OCI-LY1 (cell line): ENCODE results near the gene EXOC5.

Source experiments
- H2AFZ ChIP-seq: fragments of 200-600 bp; sonication (generic), shearing (Covaris generic); 2 replicates; pipeline ENCODE4 v1.6.0; 2014; ENCODE audit warnings: antibody characterized with exemption, mild to moderate bottlenecking, low read length
- H3F3A ChIP-seq: fragments of 200-600 bp; sonication (generic), shearing (Covaris generic); 2 replicates; pipeline ENCODE4 v1.6.0; 2014; ENCODE audit warnings: mild to moderate bottlenecking, antibody characterized with exemption, low read length, moderate library complexity; ENCODE audit not compliant: insufficient read depth
- H3K27ac ChIP-seq: fragments of 200-600 bp; sonication (generic); 2 replicates; pipeline ENCODE4 v1.5.1; 2014; ENCODE audit warnings: low read length, mixed run types, mild to moderate bottlenecking, low read depth; ENCODE audit not compliant: poor library complexity, severe bottlenecking
- H3K27me3 ChIP-seq: fragments of 200-600 bp; sonication (generic); 2 replicates; pipeline ENCODE4 v1.6.0; 2014; ENCODE audit warnings: antibody characterized with exemption, mild to moderate bottlenecking, low read length, moderate library complexity; ENCODE audit not compliant: insufficient read depth
- H3K36me3 ChIP-seq: fragments of 200-600 bp; sonication (generic); 2 replicates; pipeline ENCODE4 v1.6.1; 2014; ENCODE audit warnings: mild to moderate bottlenecking, antibody characterized with exemption, low read length, moderate library complexity, mixed read lengths; ENCODE audit not compliant: insufficient read depth
- H3K4me1 ChIP-seq: fragments of 200-600 bp; sonication (generic); 2 replicates; pipeline ENCODE4 v1.5.1; 2014; ENCODE audit warnings: mild to moderate bottlenecking, low read length, moderate library complexity; ENCODE audit not compliant: insufficient read depth, severe bottlenecking
- H3K4me2 ChIP-seq: fragments of 200-600 bp; sonication (generic), shearing (Covaris generic); 2 replicates; pipeline ENCODE4 v1.6.1; 2014; ENCODE audit warnings: low read length
- H3K4me3 ChIP-seq: fragments of 200-600 bp; sonication (generic); 2 replicates; pipeline ENCODE4 v1.5.1; 2014; ENCODE audit warnings: low read length, low read depth, mild to moderate bottlenecking, mixed read lengths; ENCODE audit not compliant: poor library complexity, severe bottlenecking
- H3K79me2 ChIP-seq: fragments of 200-600 bp; shearing (Covaris generic); 2 replicates; pipeline ENCODE4 v1.6.1; 2016; ENCODE audit warnings: mixed run types, low read length, mixed read lengths; ENCODE audit not compliant: insufficient read depth
- H3K9ac ChIP-seq: fragments of 200-600 bp; sonication (generic), shearing (Covaris generic); 2 replicates; pipeline ENCODE4 v1.6.1; 2014; ENCODE audit warnings: mild to moderate bottlenecking, low read length, mixed read lengths
- H3K9me2 ChIP-seq: fragments of 200-600 bp; sonication (generic), shearing (Covaris generic); 2 replicates; pipeline ENCODE4 v1.6.1; 2014; ENCODE audit warnings: low read depth, mild to moderate bottlenecking, low read length, mixed read lengths
- H3K9me3 ChIP-seq: fragments of 200-600 bp; shearing (Covaris generic); 2 replicates; pipeline ENCODE4 v1.6.1; 2014; ENCODE audit warnings: low read length, mixed read lengths
- H4K20me1 ChIP-seq: fragments of 200-600 bp; sonication (generic), shearing (Covaris generic); 2 replicates; pipeline ENCODE4 v1.6.0; 2016; ENCODE audit warnings: mild to moderate bottlenecking, low read length; ENCODE audit not compliant: insufficient read depth
- CTCF ChIP-seq: fragments of 200-600 bp; sonication (generic), shearing (Covaris generic); IDR thresholded peaks from 2 replicates; pipeline ENCODE4 v1.5.1; 2017; ENCODE audit warnings: mild to moderate bottlenecking, antibody characterized with exemption, low read length, moderate library complexity, mixed read lengths
- EZH2 ChIP-seq: fragments of 200-600 bp; sonication (generic), shearing (Covaris generic); IDR thresholded peaks from 2 replicates; pipeline ENCODE4 v1.8.0; 2017; ENCODE audit warnings: borderline replicate concordance, mixed run types, mild to moderate bottlenecking, antibody characterized with exemption, low read length, moderate library complexity, mixed read lengths

The EXOC5 gene

GRCh38 chr14:57171363-57171762 lies 97.3 kb downstream of the EXOC5 start:
- Histone ChIP-seq H3F3A (no peaks in the 10 kb centered on the region), H4K20me1 (no peaks in the 10 kb centered on the region), H3K4me3 (no peak overlapping the region), H3K9me3 (no peaks in the 10 kb centered on the region), H3K9ac (no peak overlapping the region), H3K36me3 (no peaks in the 10 kb centered on the region), H3K9me2 (no peaks in the 10 kb centered on the region), H3K27me3 (no peaks in the 10 kb centered on the region), H2AFZ (no peak overlapping the region), H3K27ac (no peak overlapping the region), H3K4me2 (no peak overlapping the region), H3K79me2 (no peaks in the 10 kb centered on the region), H3K4me1 (no peaks in the 10 kb centered on the region)
- TF ChIP-seq EZH2: no peak
- no peak for TF ChIP-seq CTCF

- TF ChIP-seq CTCF (no peak), EZH2 (no peak)
- Histone ChIP-seq H3F3A (no peaks in the 10 kb centered on the region), H2AFZ (no peak overlapping the region), H3K36me3 (no peaks in the 10 kb centered on the region), H3K4me2 (no peak overlapping the region), H3K79me2 (no peaks in the 10 kb centered on the region), H3K9me3 (no peaks in the 10 kb centered on the region), H3K9me2 (no peaks in the 10 kb centered on the region), H3K4me1 (no peaks in the 10 kb centered on the region), H3K4me3 (no peak overlapping the region), H3K27me3 (no peaks in the 10 kb centered on the region), H3K9ac (no peak overlapping the region), H4K20me1 (no peaks in the 10 kb centered on the region), H3K27ac (no peak overlapping the region)
These were observed 98.8 kb downstream of the EXOC5 start for GRCh38 chr14:57169901-57170300.

GRCh38 chr14:57168138-57168679 lies 100.5 kb downstream of the EXOC5 start:
- H3K27ac ChIP-seq: no peak overlapping the region
- no peak overlapping the region for H3K4me2 ChIP-seq
- no peaks in the 10 kb centered on the region for H3K9me3 ChIP-seq
- no peak overlapping the region for H3K9ac ChIP-seq
- H2AFZ ChIP-seq: no peak overlapping the region
- no peaks in the 10 kb centered on the region for H4K20me1 ChIP-seq
- H3K4me1 ChIP-seq: no peaks in the 10 kb centered on the region
- H3K79me2 ChIP-seq: no peaks in the 10 kb centered on the region
- H3K27me3 ChIP-seq: no peaks in the 10 kb centered on the region
- H3K4me3 ChIP-seq: no peak overlapping the region
- TF ChIP-seq EZH2 (no peak), CTCF (no peak)
- H3K36me3 ChIP-seq: no peaks in the 10 kb centered on the region
- no peaks in the 10 kb centered on the region for H3K9me2 ChIP-seq
- no peaks in the 10 kb centered on the region for H3F3A ChIP-seq
